Activated naive CD4-positive, alpha-beta T cell treated with anti-CD3 and anti-CD28 coated beads, Interleukin-2, amount 10 ng/mL, durations not matched to agents 7 days and 5 days (primary cell): ENCODE measurements around the gene MYH7B.

ENCODE experiments used
- CTCF ChIA-PET: fragments of 350-600 bp; sonication (Branson Sonifier 250); formaldehyde crosslinking; loops from one replicate; lab custom pipeline; 2021; ENCODE audit warnings: antibody characterized with exemption; lab: Charles Lee
- DNase-seq: peaks from one replicate; pipeline ENCODE4 v3.0.0-alpha.2; 2020
- H3K27ac Mint-ChIP-seq: one replicate; pipeline ENCODE4 v1.8.0; 2021; ENCODE audit warnings: mild to moderate bottlenecking, moderate library complexity, mixed read lengths
- H3K27me3 Mint-ChIP-seq: one replicate; pipeline ENCODE4 v1.8.0; 2021; ENCODE audit warnings: mild to moderate bottlenecking, mixed read lengths
- H3K36me3 Mint-ChIP-seq: one replicate; pipeline ENCODE4 v1.8.0; 2021; ENCODE audit warnings: mixed read lengths
- H3K4me1 Mint-ChIP-seq: one replicate; pipeline ENCODE4 v1.8.0; 2021; ENCODE audit warnings: mixed read lengths
- H3K4me3 Mint-ChIP-seq: one replicate; pipeline ENCODE4 v1.8.0; 2021; ENCODE audit warnings: mild to moderate bottlenecking, moderate library complexity, mixed read lengths
- H3K9me3 Mint-ChIP-seq: one replicate; pipeline ENCODE4 v1.8.0; 2021; ENCODE audit warnings: mixed read lengths

MYH7B gene

DNA sequence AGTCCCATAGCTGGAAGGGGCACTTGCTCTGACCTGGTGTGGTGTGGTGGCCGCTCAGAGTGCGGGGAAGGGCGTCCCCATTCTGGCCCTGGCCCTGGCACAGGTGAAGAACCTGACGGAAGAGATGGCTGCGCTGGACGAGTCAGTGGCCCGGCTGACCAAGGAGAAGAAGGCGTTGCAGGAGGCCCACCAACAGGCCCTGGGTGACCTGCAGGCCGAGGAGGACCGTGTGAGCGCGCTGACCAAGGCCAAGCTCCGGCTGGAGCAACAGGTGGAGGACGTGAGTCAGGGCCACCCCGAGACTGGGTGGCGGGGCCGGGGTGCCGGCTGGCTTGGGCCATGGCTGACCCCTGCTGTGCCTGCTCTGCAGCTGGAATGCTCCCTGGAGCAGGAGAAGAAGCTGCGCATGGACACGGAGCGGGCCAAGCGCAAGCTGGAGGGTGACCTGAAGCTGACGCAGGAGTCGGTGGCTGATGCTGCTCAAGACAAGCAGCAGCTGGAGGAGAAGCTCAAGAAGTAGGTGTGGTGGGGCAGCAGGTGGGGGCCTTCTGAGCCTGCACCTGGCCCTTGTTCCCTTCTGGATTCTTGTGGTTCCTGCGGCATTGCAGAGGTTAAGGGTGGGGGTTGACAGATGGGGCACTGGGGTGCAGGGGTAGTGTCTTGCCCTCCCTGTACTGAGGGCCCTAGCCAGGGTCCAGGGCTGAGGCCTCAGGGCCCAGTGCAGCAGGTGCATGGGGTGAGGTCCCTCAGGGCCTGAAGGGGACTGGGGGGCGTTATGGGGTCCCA, 40.8 kb downstream of the MYH7B start:
- Mint-ChIP-seq H3K27ac (no peak overlapping the region), H3K4me3 (no peak overlapping the region), H3K9me3 (no peaks in the 10 kb centered on the region), H3K36me3 (peaks cover 27% of the 10 kb centered on the region), H3K27me3 (no peaks in the 10 kb centered on the region), H3K4me1 (no peaks in the 10 kb centered on the region)
- CTCF ChIA-PET, result interaction anchor here (1.3 kb wide), 1 partner anchor 123 kb away, joined by 5 read pairs; no protein-coding TSS in a partner anchor
- no peak for DNase-seq

DNA sequence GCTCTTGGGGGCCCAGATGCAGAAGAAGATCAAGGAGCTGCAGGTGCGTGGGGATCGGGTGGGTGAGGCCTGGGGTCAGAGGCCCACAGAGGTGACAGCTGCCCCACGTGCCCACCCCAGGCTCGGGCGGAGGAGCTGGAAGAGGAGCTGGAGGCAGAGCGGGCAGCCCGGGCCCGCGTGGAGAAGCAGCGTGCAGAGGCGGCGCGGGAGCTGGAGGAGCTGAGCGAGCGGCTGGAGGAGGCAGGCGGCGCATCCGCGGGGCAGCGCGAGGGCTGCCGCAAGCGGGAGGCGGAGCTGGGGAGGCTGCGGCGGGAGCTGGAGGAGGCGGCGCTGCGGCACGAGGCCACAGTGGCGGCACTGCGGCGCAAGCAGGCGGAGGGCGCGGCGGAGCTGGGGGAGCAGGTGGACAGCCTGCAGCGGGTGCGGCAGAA, 41.5 kb downstream of the MYH7B start:
- H3K4me1 Mint-ChIP-seq, result no peaks in the 10 kb centered on the region
- no peak overlapping the region for H3K27ac Mint-ChIP-seq
- no peak overlapping the region for H3K4me3 Mint-ChIP-seq
- no peaks in the 10 kb centered on the region for H3K27me3 Mint-ChIP-seq
- DNase-seq, result peak; percentile 25
- CTCF ChIA-PET, result interaction anchor here (1.3 kb wide), 1 partner anchor 123 kb away, joined by 5 read pairs; no protein-coding TSS in a partner anchor
- H3K9me3 Mint-ChIP-seq, result no peaks in the 10 kb centered on the region
- peaks cover 27% of the 10 kb centered on the region for H3K36me3 Mint-ChIP-seq

DNA sequence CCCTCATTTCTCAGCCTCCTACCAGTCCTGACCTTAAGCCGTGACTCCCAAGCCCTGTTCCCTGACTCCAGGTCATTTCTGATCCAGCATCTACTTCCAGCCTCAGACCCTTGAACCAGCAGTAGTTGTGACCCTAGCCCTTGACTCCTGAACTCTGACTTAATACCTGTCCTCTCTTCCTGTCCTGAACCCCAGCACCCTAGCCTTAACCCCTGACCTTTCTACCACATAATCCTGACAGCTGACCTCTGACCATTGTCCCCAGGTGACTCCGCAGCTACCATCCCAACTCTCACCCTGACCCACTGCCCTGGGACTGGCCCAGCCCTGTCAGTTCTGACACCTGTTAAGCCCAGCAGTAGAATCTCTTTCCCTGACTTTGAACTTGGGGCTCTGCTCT, 42.1 kb downstream of the MYH7B start:
- Mint-ChIP-seq H3K27me3 (no peaks in the 10 kb centered on the region), H3K27ac (no peak overlapping the region), H3K9me3 (no peaks in the 10 kb centered on the region), H3K4me1 (no peaks in the 10 kb centered on the region), H3K4me3 (no peak overlapping the region), H3K36me3 (peaks cover 27% of the 10 kb centered on the region)
- no peak for DNase-seq
- CTCF ChIA-PET, result interaction anchor here (1.3 kb wide), 1 partner anchor 124 kb away, joined by 5 read pairs; no protein-coding TSS in a partner anchor

DNA sequence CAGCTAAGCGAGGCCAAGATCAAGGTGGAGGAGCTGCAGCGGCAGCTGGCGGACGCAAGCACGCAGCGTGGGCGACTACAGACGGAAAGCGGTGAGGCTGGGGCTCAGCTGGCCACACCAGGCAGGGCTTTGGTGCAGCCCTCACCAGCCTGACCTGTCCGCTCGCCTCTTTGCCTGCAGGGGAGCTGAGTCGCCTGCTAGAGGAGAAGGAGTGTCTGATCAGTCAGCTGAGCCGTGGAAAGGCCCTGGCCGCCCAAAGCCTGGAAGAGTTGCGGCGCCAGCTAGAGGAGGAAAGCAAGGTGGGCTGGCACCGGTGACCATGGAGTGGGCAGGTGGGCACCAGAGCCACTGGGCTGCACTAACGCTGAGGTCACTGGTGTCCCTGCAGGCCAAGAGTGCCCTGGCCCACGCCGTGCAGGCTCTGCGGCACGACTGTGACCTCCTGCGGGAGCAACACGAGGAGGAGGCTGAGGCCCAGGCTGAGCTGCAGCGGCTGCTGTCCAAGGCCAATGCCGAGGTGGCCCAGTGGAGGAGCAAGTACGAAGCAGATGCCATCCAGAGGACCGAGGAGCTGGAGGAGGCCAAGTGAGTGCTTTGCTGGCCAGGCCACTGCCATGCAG, 42.8 kb downstream of the MYH7B start:
- Mint-ChIP-seq H3K4me3 (no peak overlapping the region), H3K36me3 (peaks cover 29% of the 10 kb centered on the region), H3K27ac (peak overlapping the region; percentile 39), H3K4me1 (no peaks in the 10 kb centered on the region), H3K9me3 (no peaks in the 10 kb centered on the region), H3K27me3 (no peaks in the 10 kb centered on the region)
- CTCF ChIA-PET, result interaction anchor here (1.7 kb wide), 1 partner anchor 123 kb away, joined by 4 read pairs; no protein-coding TSS in a partner anchor
- DNase-seq, result no peak

DNA sequence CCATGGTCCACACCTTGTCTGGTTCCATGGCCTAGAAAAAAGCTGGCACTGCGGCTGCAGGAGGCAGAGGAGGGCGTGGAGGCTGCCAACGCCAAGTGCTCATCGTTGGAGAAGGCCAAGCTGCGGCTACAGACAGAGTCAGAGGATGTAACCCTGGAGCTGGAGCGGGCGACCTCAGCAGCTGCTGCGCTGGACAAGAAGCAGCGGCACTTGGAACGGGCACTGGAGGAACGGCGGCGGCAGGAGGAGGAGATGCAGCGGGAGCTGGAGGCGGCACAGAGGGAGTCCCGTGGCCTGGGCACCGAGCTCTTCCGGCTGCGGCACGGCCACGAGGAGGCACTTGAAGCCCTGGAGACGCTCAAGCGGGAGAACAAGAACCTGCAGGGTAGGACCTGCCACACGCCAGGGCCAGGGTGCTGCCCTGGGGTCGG, 43.4 kb downstream of the MYH7B start:
- Mint-ChIP-seq H3K9me3 (no peaks in the 10 kb centered on the region), H3K27me3 (no peaks in the 10 kb centered on the region), H3K4me3 (no peak overlapping the region), H3K27ac (no peak overlapping the region), H3K36me3 (peaks cover 31% of the 10 kb centered on the region), H3K4me1 (no peaks in the 10 kb centered on the region)
- no peak for DNase-seq
- CTCF ChIA-PET, result interaction anchor here (1.3 to 1.7 kb wide), 2 partner anchors 124 to 125 kb away, joined by 4 to 5 read pairs; no protein-coding TSS in a partner anchor

DNA sequence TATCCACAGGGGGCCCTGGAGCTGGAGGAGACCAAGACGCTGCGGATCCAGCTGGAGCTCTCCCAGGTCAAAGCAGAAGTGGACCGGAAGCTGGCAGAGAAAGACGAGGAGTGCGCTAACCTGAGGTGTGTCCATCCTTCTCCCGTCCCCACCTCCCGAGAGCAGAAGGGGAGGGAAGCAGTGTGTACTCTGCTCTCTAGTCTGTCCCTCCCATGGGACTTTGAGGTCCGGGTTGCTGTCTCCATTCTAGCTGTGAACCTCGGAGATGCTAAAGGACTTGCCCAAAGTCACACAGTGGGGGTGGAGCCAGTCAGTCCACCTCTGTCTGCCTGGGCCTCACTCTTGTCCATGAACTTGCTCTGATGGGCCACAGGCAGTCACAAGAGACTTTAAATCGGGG, 44.1 kb downstream of the MYH7B start:
- H3K36me3 Mint-ChIP-seq, result peaks cover 36% of the 10 kb centered on the region
- H3K9me3 Mint-ChIP-seq, result no peaks in the 10 kb centered on the region
- no peak overlapping the region for H3K27ac Mint-ChIP-seq
- H3K27me3 Mint-ChIP-seq, result no peaks in the 10 kb centered on the region
- no peak for DNase-seq
- CTCF ChIA-PET, result interaction anchor here (1.3 to 1.7 kb wide), 2 partner anchors 124 to 126 kb away, joined by 4 to 5 read pairs; no protein-coding TSS in a partner anchor
- no peaks in the 10 kb centered on the region for H3K4me1 Mint-ChIP-seq
- H3K4me3 Mint-ChIP-seq, result no peak overlapping the region

DNA sequence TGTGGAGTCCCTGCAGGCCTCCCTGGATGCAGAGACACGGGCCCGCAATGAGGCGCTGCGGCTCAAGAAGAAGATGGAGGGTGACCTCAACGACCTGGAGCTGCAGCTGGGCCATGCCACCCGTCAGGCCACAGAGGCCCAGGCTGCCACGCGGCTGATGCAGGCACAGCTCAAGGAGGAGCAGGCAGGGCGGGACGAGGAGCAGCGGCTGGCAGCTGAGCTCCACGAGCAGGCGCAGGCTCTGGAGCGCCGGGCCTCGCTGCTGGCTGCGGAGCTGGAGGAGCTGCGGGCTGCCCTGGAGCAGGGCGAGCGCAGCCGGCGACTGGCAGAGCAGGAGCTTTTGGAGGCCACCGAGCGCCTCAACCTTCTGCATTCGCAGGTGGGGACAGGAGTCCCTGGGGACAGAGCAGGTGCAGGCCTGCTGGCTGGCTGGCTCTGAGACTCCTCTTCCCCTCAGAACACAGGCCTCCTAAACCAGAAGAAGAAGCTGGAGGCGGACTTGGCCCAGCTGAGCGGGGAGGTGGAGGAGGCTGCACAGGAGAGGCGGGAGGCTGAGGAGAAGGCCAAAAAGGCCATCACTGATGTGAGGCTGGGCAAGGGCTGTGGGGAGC, 44.7 kb downstream of the MYH7B start:
- Mint-ChIP-seq H3K4me1 (no peaks in the 10 kb centered on the region), H3K9me3 (no peaks in the 10 kb centered on the region), H3K27ac (peak overlapping the region; percentile 55), H3K36me3 (peaks cover 41% of the 10 kb centered on the region), H3K4me3 (no peak overlapping the region), H3K27me3 (no peaks in the 10 kb centered on the region)
- no peak for DNase-seq
- CTCF ChIA-PET, result interaction anchor here (1.3 to 1.5 kb wide), 2 partner anchors 126 to 165 kb away, joined by 5 to 7 read pairs; no protein-coding TSS in a partner anchor

DNA sequence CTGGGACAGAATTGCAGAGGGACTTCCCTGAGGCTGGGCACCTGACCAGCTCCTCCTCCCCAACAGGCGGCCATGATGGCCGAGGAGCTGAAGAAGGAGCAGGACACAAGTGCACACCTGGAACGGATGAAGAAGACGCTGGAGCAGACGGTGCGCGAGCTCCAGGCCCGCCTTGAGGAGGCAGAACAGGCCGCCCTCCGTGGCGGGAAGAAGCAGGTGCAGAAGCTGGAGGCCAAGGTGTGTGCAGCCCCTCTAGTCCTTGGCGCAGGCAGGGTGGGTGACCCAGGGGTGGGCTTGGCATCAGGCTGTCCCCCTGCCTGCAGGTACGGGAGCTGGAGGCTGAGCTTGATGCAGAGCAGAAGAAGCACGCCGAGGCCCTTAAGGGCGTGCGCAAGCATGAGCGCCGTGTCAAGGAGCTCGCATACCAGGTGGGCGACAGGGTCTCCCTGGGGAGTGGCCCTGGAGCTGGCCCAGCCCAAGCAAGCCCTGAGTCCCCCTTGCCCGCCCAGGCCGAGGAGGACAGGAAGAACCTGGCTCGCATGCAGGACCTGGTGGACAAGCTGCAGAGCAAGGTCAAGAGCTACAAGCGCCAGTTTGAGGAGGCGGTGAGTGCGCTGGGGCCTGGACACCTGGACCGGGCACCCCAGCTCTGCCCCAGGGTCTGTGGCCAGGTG, 45.4 kb downstream of the MYH7B start:
- CTCF ChIA-PET, result interaction anchor here (1.5 to 1.9 kb wide), 2 partner anchors 166 to 168 kb away, joined by 6 to 7 read pairs; no protein-coding TSS in a partner anchor
- Mint-ChIP-seq H3K36me3 (peaks cover 38% of the 10 kb centered on the region), H3K4me1 (no peaks in the 10 kb centered on the region), H3K27ac (peak overlapping the region; percentile 37), H3K4me3 (no peak overlapping the region), H3K27me3 (no peaks in the 10 kb centered on the region), H3K9me3 (no peaks in the 10 kb centered on the region)
- no peak for DNase-seq

DNA sequence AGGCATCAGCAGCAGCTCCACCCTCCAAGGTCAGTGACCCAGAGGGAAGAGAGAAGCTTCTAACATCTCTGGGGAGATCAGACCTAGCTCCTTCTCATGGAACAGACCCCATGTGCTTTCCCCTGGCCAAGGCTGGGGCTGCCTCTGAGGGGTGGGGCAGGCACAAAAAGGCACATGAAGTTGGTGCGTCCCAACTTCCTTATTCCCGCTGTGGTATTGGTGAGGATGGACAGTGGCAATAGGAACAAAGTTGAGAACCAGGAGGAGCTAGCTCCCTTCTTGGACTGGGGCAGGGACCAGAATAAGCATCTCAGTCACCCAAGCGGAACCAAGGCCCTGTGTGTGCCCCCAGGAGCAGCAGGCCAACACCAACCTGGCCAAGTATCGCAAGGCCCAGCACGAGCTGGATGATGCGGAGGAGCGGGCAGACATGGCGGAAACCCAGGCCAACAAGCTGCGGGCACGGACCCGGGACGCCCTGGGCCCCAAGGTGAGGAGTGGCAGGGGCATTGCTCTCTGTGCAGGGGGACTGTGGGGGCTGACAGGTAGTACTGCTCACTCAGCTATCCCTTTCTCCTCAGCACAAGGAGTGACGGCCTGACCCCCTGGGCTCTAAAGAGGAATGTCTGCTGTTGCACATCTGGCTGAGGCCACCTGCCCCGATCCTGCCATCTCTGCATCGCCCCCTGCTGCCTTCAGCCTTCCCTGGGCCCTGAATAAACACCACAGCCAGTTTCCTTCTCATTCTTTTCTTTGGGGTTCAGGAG, 46.1 kb downstream of the MYH7B start:
- DNase-seq, result peak; percentile 36
- H3K36me3 Mint-ChIP-seq, result peaks cover 38% of the 10 kb centered on the region
- no peaks in the 10 kb centered on the region for H3K4me1 Mint-ChIP-seq
- CTCF ChIA-PET, result interaction anchor here (1.5 to 1.9 kb wide), 2 partner anchors 167 to 169 kb away, joined by 6 to 7 read pairs; no protein-coding TSS in a partner anchor
- no peaks in the 10 kb centered on the region for H3K27me3 Mint-ChIP-seq
- no peaks in the 10 kb centered on the region for H3K9me3 Mint-ChIP-seq
- no peak overlapping the region for H3K4me3 Mint-ChIP-seq
- H3K27ac Mint-ChIP-seq, result no peak overlapping the region

DNA sequence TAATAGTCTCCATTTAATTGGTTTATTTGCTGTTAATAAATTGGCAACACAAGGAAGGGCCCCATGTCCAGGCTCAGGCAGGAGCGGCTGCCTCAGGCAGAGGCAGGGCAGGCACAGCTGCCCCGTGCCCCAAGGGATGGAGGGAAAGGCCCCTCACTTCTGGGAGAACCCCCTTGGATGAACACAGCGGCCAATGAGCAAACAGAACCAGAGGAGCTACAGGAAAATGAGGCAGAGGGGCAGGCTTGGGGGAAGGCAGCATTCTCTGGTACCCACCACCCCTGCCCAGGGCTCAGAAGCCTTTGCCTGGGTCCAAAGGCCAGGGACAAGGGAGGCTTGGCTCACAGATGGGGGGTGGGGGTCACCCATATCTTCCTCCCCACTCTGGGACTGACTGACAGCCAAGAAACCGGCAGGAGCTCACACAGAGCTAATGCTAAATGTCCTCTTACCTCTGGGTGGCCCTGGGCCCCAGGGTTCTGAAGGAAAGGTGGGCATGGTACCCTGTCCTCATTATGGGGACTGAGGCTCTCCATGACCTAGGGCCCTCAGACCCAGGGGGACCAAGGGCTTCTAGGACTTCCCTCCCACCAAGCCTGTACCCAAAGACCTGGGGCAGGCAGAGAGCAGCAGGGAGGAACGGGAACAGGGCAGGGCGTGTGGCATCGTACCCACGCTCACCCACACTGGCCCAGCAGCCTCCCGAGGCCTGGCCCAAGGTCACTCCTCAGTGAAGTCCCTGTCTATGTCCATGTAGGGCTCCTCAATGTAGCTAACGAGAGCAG, 47.0 kb downstream of the MYH7B start:
- CTCF ChIA-PET, result interaction anchor here (0.6 to 1.9 kb wide), 5 partner anchors 127 to 525 kb away, joined by 3 to 6 read pairs (median 4); partner anchors contain the start of gene ACSS2
- H3K27me3 Mint-ChIP-seq, result no peaks in the 10 kb centered on the region
- no peak overlapping the region for H3K27ac Mint-ChIP-seq
- DNase-seq, result no peak
- no peak overlapping the region for H3K4me3 Mint-ChIP-seq
- H3K36me3 Mint-ChIP-seq, result peaks cover 38% of the 10 kb centered on the region
- no peaks in the 10 kb centered on the region for H3K9me3 Mint-ChIP-seq
- H3K4me1 Mint-ChIP-seq, result no peaks in the 10 kb centered on the region

DNA sequence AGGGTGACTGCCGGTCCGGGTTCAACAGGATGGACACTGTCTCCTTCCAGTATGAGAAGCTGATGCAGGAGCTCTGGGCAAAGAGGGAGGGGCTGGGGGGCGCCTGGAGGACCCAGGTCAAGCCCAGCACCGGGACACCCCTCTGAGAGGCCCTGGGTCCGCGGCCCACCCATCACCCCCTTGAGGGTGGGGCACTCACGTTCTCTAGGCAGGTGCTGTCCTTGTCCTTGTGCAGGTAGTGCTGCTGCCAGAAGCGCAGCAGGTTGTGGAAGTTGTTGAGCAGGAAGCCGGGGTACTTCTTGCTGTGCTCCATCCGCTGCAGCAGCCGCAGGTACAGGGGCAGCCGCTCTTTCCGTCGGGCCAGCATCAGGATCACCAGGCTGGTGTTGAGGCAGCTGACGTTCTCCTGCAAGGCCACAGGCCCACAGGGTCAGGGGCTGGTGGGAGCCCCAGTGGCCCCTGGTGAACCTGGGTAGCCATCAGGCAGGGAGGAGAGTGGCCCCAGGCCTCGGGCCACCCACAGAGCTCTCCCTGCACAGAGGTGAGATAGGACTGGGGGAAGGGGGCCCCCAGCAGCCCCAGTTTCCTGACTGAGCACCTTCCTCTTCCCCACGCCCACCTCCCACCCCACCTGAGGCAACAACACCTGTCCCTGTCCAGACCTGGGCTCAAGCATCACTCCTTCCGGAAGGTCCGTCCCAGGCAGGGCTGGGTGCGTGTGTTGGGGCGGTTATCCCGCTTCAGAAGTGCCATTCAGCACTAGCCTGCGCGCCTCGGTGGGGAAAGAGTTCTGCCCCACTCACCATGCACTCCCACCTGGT, 47.8 kb downstream of the MYH7B start:
- Mint-ChIP-seq H3K36me3 (peaks cover 38% of the 10 kb centered on the region), H3K27ac (no peak overlapping the region), H3K4me1 (no peaks in the 10 kb centered on the region), H3K9me3 (no peaks in the 10 kb centered on the region), H3K4me3 (no peak overlapping the region), H3K27me3 (no peaks in the 10 kb centered on the region)
- CTCF ChIA-PET, result interaction anchor here (0.6 to 1.3 kb wide), 4 partner anchors 127 to 524 kb away, joined by 3 to 4 read pairs (median 4); partner anchors contain the start of gene ACSS2
- DNase-seq, result no peak
